Fibroblast of lung (primary cell): ENCODE results near the gene CBX6. TPM values are rescaled to one million over a fixed set of nuclear protein-coding genes. Genes with fewer than 3 reads are reported as not detected.
A peak's percentile ranks its signal among the peaks of the same experiment; 100 is the strongest.

Experiments
- DNase-seq, 2 donors: peaks; one replicate each; pipeline versions ENCODE4 v3.0.0 to v3.0.0-alpha.2; 2010; ENCODE audit warnings: low read depth in 2 of 2
- H2AFZ ChIP-seq: 2 replicates; pipeline ENCODE4 v1.5.1; 2012; ENCODE audit warnings: low read length, control low read depth, inconsistent platforms
- H3K27ac ChIP-seq: 2 replicates; pipeline ENCODE4 v1.5.1; 2011; ENCODE audit warnings: low read length, control low read depth; ENCODE audit not compliant: insufficient read depth
- H3K27me3 ChIP-seq: 2 replicates; pipeline ENCODE4 v1.5.1; 2011; ENCODE audit warnings: mild to moderate bottlenecking, low read length; ENCODE audit not compliant: control insufficient read depth, insufficient read depth
- H3K36me3 ChIP-seq: 2 replicates; pipeline ENCODE4 v1.5.1; 2011; ENCODE audit warnings: low read length; ENCODE audit not compliant: control insufficient read depth, insufficient read depth
- H3K4me1 ChIP-seq: 2 replicates; pipeline ENCODE4 v1.5.1; 2011; ENCODE audit warnings: low read length; ENCODE audit not compliant: control insufficient read depth, insufficient read depth; ENCODE audit errors: extremely low read depth
- H3K4me2 ChIP-seq: 2 replicates; pipeline ENCODE4 v1.5.1; 2011; ENCODE audit warnings: low read length, control low read depth; ENCODE audit not compliant: insufficient read depth; ENCODE audit errors: extremely low read depth
- H3K4me3 ChIP-seq, 4 experiments: fragments of 200-600 bp in 1 of 4; sonication (generic) in 1 of 4; replicated peaks in 1 of 4; 2 replicates each; pipeline ENCODE4 v1.5.1; 2011 to 2016; ENCODE audit warnings: low read length in 4 of 4, low read depth in 3 of 4, mild to moderate bottlenecking in 3 of 4, control low read depth in 2 of 4, inconsistent platforms in 1 of 4, mixed read lengths in 1 of 4; ENCODE audit not compliant: insufficient read depth in 1 of 4; ENCODE audit errors: control extremely low read depth in 1 of 4
- H3K79me2 ChIP-seq: 2 replicates; pipeline ENCODE4 v1.5.1; 2012; ENCODE audit warnings: mild to moderate bottlenecking, low read length, inconsistent platforms; ENCODE audit not compliant: control insufficient read depth, insufficient read depth
- H3K9ac ChIP-seq: 2 replicates; pipeline ENCODE4 v1.5.1; 2011; ENCODE audit warnings: mild to moderate bottlenecking, low read length, control low read depth; ENCODE audit not compliant: insufficient read depth
- H3K9me3 ChIP-seq: 2 replicates; pipeline ENCODE4 v1.5.1; 2012; ENCODE audit warnings: low read depth, low read length; ENCODE audit not compliant: control insufficient read depth, insufficient read depth
- H4K20me1 ChIP-seq: 2 replicates; pipeline ENCODE4 v1.5.1; 2011; ENCODE audit warnings: low read length; ENCODE audit not compliant: control insufficient read depth, insufficient read depth; ENCODE audit errors: extremely low read depth
- EZH2 ChIP-seq: IDR thresholded peaks from 2 replicates; pipeline ENCODE4 v1.5.1; 2012; ENCODE audit warnings: low read length, control low read depth, mild to moderate bottlenecking; ENCODE audit errors: missing control alignments
- polyA plus RNA-seq, 2 donors: library from polyadenylated mRNA; depleted of rRNA in 1 of 2; stranded (reverse) in 1 of 2; unstranded in 1 of 2; fragments of >200 nt; gene quantifications; 2 replicates each; pipeline ENCODE4 v1.2.1, GENCODE V29; 2011 to 2012; ENCODE audit warnings: missing spikeins in 1 of 2
- total RNA-seq: library from RNA; depleted of rRNA; stranded (reverse); fragments of >200 nt; gene quantifications from 2 replicates; pipeline ENCODE4 v1.2.1, GENCODE V29; 2014
- TF ChIP-seq, protein P1 (sequence below), 2 donors: IDR thresholded peaks in 1 of 2; conservative IDR thresholded peaks in 1 of 2; 1 replicate in 1 of 2; 2 replicates in 1 of 2; pipeline ENCODE4 v1.5.1; 2011 to 2012; ENCODE audit warnings: low read length in 2 of 2, control low read depth in 1 of 2, inconsistent platforms in 1 of 2, low read depth in 1 of 2, mild to moderate bottlenecking in 1 of 2

The CBX6 gene
- total and polyA plus RNA-seq, 2 donors (not counting 1 experiment from before 2014, with no cell fraction given), result 20.3 to 53.8 TPM

DNA sequence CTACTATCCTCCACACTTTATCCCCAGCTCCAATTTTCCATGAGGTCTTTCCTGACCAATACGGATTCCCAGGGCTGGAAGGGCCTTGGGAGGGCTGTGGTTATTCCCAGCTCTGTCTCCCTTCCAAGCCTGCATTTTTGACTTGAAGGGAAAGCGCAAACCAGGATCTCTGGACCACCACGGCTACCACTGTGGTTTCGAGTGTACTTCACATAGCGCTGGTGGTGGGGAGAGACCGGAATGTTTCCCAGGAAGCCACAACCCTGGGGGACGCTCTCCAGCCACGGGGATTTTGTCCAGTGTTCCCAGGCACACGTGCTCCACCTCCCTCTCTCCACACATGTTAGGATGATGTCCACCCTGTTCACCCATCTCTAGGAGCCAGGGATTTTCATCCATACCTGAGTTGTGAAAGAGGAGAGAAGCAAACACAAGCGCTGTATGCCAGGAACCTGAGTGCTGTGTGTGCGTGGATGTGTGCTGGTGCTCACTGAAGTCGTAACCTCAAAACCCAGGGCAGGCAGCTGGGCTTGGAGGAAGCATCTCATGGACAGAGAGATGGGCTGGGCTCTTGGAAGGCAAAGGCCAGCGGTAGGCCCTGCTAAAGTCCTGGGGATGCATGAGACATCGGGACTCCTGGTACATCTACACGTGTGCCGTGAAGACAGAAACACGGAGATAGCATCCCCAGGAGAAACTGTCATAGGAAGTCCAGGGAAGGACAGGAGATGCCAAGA lies 26.8 kb downstream of the CBX6 start:
- no peak for TF ChIP-seq EZH2
- TF ChIP-seq, protein P1, sequence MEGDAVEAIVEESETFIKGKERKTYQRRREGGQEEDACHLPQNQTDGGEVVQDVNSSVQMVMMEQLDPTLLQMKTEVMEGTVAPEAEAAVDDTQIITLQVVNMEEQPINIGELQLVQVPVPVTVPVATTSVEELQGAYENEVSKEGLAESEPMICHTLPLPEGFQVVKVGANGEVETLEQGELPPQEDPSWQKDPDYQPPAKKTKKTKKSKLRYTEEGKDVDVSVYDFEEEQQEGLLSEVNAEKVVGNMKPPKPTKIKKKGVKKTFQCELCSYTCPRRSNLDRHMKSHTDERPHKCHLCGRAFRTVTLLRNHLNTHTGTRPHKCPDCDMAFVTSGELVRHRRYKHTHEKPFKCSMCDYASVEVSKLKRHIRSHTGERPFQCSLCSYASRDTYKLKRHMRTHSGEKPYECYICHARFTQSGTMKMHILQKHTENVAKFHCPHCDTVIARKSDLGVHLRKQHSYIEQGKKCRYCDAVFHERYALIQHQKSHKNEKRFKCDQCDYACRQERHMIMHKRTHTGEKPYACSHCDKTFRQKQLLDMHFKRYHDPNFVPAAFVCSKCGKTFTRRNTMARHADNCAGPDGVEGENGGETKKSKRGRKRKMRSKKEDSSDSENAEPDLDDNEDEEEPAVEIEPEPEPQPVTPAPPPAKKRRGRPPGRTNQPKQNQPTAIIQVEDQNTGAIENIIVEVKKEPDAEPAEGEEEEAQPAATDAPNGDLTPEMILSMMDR (conservative IDR thresholded peaks at IDR 0.05 in 1 of 2, IDR thresholded peaks at IDR 0.05 in 1 of 2; ENCODE audit: low read depth in 1 of 2, low read length in 2 of 2), result no peak
- H3K4me3 ChIP-seq, result no peak overlapping the region
- H3K36me3 ChIP-seq, result no peaks in the 10 kb centered on the region
- H3K9ac ChIP-seq, result no peak overlapping the region
- peaks cover 30% of the 10 kb centered on the region for H3K27me3 ChIP-seq
- no peaks in the 10 kb centered on the region for H4K20me1 ChIP-seq
- H3K79me2 ChIP-seq, result no peaks in the 10 kb centered on the region
- H3K27ac ChIP-seq, result no peak overlapping the region
- H2AFZ ChIP-seq, result no peak overlapping the region
- H3K9me3 ChIP-seq, result no peaks in the 10 kb centered on the region
- DNase-seq, result peak in 1 of 2 donors; percentile 86
- no peak overlapping the region for H3K4me2 ChIP-seq
- H3K4me1 ChIP-seq, result no peaks in the 10 kb centered on the region

DNA sequence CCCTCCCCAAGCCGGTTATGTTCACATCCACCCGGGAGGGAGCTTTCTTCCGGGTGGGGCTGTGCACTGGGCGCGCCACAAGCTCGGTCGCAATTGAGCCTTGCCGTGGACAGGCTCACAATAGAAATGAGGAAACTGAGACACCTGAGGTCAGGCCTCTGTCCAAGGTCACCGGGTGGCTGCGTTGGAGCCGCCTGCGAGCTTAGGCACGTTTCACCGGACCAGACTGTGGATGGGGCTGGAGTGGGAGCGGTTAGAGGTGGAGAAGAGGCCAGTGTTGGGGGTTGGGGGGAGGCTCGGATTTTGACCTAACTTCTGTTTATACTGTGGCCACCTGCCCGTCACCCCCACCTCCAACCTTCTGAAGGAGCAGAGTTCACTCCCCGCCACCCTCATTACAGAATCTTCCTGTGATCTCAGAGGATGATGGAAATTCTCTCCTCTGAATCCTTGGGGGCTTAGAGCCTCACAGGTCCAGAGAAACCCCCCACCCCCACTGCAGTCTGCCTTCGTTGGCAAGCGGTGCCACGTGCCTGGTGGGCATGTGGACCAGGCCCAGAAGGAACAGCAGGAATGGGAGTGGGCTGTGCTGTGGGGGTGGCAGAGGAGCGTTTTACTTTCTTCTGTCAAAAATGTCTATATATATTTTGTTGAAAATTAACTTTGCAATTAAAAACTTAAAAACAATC lies 27.6 kb downstream of the CBX6 start:
- Histone ChIP-seq H3K27ac (no peak overlapping the region), H3K4me2 (no peak overlapping the region), H2AFZ (no peak overlapping the region), H4K20me1 (no peaks in the 10 kb centered on the region), H3K9ac (no peak overlapping the region), H3K27me3 (peaks cover 33% of the 10 kb centered on the region), H3K9me3 (no peaks in the 10 kb centered on the region), H3K79me2 (no peaks in the 10 kb centered on the region), H3K4me3 (peak overlapping the region in 1 of 4 experiments; percentile 10), H3K36me3 (no peaks in the 10 kb centered on the region), H3K4me1 (no peaks in the 10 kb centered on the region)
- peak; percentile 83 for TF ChIP-seq EZH2
- TF ChIP-seq, protein P1 (conservative IDR thresholded peaks at IDR 0.05 in 1 of 2, IDR thresholded peaks at IDR 0.05 in 1 of 2; ENCODE audit: low read depth in 1 of 2, low read length in 2 of 2), result no peak
- no peak for DNase-seq

DNA sequence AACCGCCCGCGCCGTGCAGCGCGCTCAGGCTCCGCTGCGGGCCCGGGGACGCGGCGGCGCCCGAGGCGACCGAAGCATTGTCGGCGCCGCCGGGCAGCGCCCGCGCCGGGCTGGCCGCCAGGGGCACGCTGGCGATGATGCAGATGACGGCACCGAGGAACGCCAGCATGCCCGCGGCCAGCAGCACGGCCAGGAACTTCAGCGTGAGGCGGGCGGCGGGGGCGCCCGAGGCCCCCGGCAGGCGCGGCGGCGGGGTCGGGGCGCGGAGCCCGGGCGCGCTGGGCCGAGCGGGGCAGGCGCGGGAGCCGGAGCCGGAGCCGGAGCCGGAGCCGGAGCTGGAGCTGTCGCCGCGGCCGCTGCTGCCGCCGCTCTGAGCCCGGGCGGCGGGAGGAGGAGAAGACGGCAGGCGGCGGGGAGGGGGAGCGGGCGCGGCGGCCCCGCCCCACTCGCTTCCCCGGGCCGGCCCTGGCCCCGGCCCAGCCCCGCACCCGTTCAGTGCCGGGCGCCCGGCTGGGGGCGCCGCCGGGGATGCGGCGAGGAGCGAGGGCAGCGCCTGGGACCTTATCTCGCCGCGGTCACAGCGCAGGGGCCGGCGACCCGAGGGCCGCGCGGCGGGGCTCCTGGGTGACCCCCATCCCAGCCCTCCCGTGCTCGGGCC lies 28.2 kb downstream of the CBX6 start, which contains the start of gene NPTXR:
NPTXR (minus strand) TSS at position 372 of the 658 bp plus-strand sequence.
- Histone ChIP-seq H3K36me3 (no peaks in the 10 kb centered on the region), H4K20me1 (no peaks in the 10 kb centered on the region), H2AFZ (no peak within 1 kb of the TSS), H3K4me3 (peak within 1 kb of the TSS in 2 of 4 experiments; percentile 16 to 28), H3K9ac (no peak within 1 kb of the TSS), H3K27me3 (peaks cover 32% of the 10 kb centered on the region), H3K4me2 (no peak within 1 kb of the TSS), H3K9me3 (no peaks in the 10 kb centered on the region), H3K27ac (no peak within 1 kb of the TSS), H3K4me1 (no peaks in the 10 kb centered on the region), H3K79me2 (no peaks in the 10 kb centered on the region)
- DNase-seq, result peak; percentile 34 to 50
- no peak for TF ChIP-seq EZH2
- TF ChIP-seq, protein P1 (conservative IDR thresholded peaks at IDR 0.05 in 1 of 2, IDR thresholded peaks at IDR 0.05 in 1 of 2; ENCODE audit: low read depth in 1 of 2, low read length in 2 of 2), result no peak
